ENCODE results near the gene BSPH1. TPM values are rescaled to one million over a fixed set of nuclear protein-coding genes. Genes with fewer than 3 reads are reported as not detected.

Gene BSPH1, protein sequence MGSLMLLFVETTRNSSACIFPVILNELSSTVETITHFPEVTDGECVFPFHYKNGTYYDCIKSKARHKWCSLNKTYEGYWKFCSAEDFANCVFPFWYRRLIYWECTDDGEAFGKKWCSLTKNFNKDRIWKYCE
- total RNA-seq: not detected

DNA sequence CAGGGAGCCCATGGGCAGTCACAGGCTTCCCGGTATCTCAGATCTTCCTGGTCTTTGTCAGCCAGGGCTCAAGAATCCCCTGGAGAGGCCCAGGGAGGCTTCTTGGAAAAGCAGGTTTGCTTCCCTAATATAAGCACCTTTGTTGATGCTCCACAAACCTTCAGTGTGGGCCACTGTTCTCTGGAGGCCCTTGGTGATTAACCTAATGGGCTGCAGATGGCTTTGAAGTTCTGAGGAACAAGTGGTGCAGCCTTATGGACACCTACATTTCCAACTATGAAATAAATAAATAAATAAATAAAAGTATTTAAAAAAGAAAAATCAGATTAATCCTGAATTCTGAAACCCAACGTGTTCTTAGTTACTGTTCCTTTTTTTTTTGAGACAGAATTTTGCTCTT is at the start of gene BSPH1:
Gene BSPH1, minus strand, starts transcription at position 101 of the 400 bp plus-strand sequence. Its CDS starts 89 bp downstream, at position 12.

DNA sequence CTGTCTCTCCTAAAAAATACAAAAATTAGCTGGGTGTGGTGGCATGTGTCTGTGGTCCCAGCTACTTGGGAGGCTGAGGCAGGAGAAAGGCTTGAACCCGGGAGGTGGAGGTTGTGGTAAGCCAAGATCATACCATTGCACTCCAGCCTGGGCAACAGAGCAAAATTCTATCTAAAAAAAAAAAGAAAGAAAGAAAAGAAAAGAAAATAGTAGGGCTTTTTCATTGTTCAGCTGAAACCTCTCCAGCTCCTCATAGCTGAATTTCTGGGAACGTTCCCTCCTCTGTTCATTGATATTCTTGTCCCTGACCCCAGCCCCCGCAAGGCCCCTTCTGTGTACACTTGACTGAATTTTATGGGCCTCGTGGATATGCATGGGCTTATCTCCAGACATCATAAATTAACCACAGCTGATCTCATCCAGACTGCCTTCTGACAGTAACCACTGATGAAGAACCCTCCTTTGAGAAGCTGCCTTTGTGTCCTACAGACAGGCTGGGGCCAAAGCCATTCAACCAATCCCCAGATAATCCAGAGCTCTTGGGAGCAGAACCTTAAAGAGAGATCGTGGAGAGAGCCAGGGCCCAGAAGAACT is 2.3 kb upstream of the BSPH1 start, which contains the start of gene ELSPBP1:
Gene ELSPBP1, plus strand, starts transcription at position 424 of the 594 bp plus-strand sequence. CDS start 14,036 bp downstream, outside the sequence.

Other genes with a start within 250 kb of the BSPH1 start
- 55.1 TPM for gene NOP53, start 246.6 kb downstream of the BSPH1 start, total RNA-seq
- 191 TPM for gene SELENOW, start 213.5 kb downstream of the BSPH1 start, total RNA-seq
- gene TPRX1, start 187.6 kb downstream of the BSPH1 start, total RNA-seq: not detected
- not detected for gene CRX, start 170.2 kb downstream of the BSPH1 start, total RNA-seq
- not detected for gene TPRX2, start 132.9 kb downstream of the BSPH1 start, total RNA-seq
- gene SULT2A1, start 105.9 kb downstream of the BSPH1 start, total RNA-seq: not detected
- not detected for gene ELSPBP1, start 2.5 kb upstream of the BSPH1 start, total RNA-seq
- gene CABP5, start 51.9 kb upstream of the BSPH1 start, total RNA-seq: not detected
- gene PLA2G4C, start 118.6 kb upstream of the BSPH1 start, total RNA-seq: 9.1 TPM
- gene LIG1, start 178.2 kb upstream of the BSPH1 start, total RNA-seq: 46.3 TPM
- 5.3 TPM for gene ZSWIM9, start 178.5 kb upstream of the BSPH1 start, total RNA-seq